ENCODE results near the gene KCNQ5.

KCNQ5 gene

DNA sequence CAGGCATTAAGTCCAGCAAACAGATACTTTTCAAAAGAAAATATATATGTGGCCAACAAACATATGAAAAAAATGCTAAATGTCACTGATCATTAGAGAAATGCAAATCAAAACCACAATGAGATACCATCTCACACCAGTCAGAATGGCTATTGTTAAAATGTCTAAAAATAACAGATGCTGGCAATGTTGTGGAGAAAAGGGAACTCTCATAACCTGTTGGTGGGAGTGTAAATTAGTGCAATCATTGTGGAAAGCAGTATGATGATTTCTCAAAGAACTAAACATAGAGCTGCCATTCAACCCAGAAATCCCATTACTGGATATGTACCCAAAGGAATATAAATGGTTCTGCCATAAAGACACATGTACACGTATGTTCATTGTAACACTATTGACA, 20.6 kb downstream of the KCNQ5 start:
- DNase-seq = no peak

DNA sequence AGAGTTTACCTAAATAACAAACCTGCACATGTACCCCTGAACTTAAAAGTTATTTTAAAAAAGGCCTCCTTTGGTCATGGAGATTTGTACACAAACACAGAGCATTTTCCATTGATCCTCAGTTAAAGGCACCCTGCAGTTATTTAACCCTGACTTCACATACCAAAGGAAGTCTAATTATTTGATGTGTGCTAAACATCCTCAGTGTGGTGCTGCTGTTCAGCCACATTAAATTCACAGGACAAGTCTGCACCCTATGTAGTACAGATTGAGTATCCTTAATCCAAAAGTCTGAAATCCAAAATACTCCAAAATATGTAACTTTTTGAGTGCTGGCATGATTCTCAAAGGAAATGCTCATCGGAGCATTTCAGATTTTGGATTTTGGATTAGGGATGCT, 21.4 kb downstream of the KCNQ5 start:
- no peak for DNase-seq

DNA sequence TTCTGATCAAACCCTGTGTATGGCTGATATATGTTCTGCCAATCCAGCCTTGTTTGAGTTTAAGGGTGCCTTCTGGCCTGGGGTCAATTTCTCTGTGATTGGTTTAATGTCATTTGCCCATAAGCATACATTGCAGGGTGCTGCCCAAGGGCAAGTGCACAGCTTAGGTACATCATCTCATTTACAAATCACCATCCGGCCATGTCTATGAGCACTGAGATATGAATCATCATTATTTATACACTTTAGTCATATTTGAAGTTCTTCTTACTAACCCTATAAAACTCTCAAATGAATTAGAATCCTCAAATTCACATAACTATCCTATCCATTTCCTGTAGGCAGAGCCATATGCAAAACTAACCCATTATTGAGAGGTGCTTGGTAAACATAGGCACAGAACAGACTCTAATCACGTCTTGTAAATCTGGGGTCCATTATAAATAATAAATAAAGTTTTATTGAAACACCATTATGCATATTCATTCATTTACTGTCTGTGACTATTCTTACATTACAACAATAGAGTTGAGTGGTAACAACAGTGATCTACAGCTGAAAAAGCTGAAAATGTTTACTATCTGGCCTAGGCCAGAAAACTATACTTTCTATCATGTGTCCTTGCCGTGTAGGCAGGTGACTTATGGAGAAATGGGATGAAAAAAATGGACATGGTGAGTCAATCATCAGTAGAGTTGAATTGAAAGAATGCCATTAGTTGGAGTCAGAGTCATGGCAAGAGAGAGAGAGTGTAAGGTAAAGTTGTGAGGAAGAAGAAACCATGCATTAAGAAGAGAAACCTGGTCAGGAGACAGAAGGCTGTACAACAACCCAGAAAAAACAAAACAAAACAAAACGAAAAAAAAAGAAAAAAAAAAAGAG, 25.0 kb downstream of the KCNQ5 start:
- no peak for DNase-seq

DNA sequence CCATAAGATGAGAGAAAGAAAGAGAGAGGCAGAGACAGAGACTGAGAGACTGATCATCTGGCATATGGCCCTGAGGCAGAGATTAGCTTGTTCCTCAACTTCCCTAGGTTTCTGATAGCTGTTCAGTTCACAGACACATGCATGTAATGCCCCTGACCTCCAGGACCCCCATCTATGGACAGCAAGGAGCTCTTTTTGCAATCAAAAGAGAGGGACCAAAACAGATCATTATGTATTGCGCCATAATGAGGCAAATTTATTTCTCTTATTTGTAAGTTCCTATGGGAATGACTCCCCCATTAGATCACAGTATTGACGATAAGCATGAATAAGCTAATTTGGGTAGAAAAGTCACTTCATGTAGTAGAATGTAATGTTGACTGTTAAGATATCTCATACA, 25.6 kb downstream of the KCNQ5 start:
- no peak for DNase-seq

DNA sequence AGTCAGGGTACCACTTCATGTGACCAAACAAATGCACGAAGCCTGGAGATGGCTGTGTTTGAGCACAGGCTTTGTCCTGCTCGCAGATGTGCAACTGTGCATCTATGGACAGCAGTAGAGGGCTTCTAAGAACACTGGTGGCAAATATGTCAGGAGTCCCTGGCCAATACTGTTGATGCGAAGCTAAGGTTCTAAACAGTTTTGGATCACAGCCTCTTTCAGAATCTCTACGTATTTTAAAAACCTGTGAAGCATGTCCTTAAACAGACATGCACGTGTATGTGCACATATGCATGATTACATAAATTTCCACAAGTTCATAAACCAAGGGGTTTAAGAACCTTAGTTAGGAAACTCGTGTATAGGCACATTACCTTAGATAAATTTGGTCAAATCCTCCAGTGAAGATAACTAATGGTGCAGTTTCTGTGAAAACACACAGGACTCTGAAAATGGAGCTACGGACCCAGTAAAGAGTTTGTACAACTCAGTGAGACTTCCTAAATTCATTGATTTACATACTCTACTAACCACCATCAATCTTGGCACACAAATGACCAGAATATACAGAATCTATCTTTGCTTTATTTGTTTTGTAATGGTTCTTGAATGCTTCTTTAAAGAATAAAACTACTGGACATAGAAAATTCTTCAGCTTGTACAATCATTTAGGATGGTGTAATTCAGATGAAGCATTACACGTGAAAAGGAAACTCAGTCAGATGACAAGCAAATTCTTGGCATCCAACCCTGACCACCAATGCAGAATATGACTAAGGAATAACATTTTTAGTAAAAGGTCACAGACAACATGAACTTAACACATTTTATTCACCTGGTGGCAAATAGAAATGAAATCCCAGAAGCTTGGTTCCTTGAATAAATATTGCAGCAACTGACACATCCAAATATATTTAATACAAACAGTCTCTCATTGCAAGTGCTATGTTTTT, 27.4 kb downstream of the KCNQ5 start:
- DNase-seq = no peak

DNA sequence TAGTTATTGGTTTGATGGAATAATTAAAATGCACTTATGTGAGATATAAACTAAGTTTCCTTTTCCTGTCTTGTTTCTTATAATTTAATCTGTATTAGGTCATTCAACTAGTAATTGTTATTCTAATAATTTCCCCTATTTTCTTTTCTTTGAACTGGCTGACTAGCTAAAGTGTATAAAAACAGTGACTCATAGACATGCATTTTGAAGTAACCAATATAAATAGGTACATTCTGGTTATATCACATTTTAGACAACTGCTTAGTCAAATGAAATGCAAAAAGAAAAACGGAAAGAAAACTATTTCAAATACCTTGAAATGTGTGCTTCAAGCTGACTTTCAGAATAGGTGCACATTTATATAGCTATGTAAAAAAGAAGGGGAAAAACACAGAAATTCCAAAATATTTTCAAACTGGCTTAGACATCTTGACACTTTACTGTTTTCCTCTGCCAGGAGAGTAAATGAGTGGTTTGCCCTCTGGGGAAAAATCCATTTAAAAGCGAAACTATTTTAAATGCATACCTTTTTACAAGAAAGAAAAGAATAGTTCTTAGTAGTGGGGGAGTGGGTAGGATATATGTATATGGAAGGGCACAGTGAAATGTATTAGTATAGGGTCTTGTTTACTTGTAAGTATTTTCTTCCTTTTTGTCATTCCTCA, 28.3 kb downstream of the KCNQ5 start:
- DNase-seq = no peak

DNA sequence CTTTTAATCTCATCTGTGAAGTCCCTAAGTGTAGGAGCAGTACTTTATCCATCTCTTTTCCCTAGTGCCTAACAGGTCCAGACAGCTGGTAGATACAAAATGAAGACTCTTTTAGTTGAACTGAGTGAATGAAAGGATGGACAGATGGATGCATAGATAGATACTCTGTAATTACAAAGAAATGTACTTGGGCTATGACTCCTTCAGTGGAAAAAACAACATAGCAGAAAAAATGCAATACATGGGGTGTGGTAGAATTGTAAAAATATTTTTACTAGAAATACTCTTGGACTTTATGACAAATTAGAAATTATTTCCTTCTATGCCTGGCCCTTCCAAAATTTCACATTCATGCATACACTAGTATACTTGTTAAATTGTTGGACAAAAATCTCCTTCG, 29.3 kb downstream of the KCNQ5 start:
- no peak for DNase-seq

DNA sequence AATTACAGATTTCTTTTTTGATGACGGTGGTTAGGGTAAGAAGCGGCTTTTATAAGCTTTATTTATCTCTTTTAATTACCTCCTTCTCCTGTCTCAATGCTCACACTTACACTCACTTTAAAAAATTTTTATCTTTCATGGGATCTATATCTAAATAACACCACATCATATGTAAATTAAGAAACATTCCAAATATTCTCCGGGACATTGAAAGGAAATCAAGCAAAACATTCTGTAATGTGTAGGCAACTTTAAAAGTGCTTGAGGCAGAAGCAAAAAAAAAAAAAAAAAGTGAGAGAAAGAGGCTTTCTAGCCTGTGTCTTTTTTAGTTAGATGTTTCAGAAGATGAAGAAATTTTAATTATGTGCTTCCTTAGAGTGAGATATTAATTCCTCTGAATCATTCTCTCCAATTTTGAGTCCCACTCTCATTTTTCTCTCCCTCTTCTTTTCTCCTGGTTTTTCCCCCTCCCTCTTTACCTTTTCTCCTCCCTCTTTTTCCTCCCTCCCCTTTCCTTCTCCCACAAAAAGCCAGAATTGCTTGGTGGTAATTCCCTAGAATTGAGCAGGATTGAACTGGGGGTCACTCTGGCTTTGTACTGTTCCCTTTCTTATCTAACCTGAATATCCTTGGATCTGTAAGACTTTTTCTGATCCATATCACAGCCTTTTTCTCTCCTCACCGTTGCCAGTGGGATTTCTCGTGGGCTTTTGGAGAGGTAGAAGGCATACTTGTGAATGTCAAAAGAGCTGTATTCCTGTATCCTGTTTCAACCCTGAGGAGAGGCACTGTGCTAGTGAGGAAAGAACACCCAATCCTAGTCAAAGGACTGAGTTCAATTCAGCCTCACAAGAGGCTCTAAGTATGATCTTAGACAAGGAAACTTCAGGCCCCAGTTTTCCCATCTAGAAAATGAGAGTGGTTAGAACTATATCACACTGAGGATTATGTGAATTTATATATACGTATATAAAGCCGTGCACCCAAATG, 30.4 kb downstream of the KCNQ5 start:
- DNase-seq = no peak

DNA sequence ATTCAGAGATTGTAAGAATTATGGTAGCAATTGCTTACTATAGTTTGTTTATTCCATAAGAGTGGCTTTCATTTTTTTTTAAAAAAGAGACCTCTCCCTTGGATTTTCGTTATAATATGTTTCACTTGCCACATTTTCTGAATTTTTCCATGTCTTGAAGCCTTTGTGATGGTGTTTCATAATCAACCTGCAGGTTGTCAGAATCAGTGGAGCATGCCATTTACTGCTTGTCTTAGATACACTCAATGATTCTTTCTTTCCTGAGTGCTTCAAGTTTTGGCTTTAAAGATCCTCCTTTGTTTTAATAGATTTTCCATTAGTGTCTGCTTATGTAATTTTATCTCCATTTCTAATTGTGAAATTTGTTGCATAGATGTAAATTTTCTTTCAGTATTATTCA, 31.2 kb downstream of the KCNQ5 start:
- DNase-seq = no peak

DNA sequence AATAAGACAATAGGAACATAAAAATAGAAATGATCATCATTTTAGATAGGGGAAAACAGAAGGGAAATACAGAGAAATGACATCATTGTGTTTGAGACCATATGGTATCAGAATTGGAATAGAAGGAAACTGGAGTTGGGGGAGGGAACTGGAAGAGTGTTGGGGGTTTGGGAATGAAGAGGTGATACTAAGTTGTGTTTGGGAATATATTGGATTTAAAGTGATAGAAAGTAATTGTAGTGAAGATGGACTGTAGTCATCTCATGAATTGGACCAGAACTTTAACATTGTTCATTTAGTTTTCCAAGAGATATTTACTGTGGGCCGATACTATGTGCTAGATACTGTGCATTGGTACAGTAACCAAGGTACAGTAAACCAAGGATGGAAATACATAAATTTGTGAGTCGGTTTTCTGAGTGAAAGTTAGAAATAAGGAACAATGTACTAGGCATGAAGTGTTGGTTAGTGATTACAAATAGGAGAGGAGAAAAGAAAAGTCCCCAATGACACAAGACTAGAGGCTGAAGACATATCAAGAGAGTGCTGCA, 32.3 kb downstream of the KCNQ5 start:
- no peak for DNase-seq

DNA sequence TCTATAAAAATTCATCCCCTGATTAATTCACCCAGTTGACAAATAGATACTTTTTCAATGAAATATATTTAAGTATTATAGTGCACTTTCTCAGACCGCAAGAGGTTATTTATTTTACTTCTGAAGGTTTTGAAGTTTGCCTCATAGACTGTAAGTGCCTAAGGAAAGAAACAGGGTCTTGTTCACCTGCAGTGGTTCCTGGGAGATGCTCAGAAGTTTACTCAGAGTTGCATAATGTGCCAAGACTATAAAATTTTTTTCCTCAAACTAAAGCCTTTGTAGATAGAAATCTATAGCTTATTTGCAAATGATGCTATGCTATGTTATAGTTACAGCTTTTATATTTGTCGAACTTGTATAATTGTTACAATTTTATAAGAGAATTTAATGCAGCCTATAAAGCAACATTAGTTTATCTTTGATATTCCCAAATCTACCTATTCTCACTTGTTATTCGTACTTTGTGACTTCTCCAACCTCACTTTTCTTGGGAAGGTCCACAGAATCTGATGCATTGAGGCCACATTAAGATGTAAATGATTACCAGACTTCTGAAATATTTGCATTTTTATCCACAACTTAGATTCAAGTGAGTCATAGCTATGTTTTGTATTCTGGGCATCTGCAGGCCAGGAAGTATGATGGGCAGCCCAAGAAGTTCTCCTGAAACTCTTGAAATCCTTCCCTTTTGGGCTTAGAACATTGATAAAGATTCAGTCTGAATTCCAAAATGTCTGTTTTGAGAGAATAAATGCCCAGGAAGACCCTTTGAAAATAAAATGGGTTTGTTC, 35.7 kb downstream of the KCNQ5 start:
- DNase-seq = no peak

DNA sequence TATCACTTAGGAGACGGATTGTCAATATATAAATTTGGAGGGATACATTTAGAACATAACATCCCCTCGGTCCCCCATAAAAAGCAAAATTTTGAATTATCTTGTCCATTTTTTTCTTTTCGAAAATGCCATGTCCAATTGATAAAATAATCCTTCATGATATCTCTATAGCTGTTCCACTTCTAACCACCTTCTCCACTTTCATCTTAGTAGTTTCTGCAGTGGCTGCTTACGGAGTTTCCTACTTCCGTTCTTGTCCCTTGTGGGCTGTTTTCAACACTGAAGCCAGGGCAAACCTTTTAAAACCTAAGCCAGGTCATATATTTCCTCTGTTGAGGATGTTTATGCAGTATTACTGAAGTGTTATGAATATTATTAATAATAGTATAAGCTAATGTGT, 37.9 kb downstream of the KCNQ5 start:
- no peak for DNase-seq

DNA sequence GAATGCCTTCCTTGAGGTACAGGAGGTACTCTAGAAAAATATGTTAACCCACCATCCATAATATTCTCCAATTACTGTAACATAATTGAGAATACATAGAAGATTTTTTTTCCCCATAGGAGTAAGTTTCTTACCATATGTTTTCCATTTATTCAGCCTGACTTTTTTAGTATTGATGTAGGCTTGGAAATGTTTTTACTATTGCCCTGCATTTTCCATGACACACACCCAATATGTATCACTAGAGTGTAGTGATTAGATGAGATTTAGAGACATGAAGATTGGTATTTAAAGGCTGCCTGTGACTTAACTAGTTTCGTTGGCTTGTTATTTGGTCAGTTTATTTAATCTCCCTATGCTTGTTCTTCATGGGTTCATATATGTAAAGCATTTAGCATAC, 39.5 kb downstream of the KCNQ5 start:
- no peak for DNase-seq

DNA sequence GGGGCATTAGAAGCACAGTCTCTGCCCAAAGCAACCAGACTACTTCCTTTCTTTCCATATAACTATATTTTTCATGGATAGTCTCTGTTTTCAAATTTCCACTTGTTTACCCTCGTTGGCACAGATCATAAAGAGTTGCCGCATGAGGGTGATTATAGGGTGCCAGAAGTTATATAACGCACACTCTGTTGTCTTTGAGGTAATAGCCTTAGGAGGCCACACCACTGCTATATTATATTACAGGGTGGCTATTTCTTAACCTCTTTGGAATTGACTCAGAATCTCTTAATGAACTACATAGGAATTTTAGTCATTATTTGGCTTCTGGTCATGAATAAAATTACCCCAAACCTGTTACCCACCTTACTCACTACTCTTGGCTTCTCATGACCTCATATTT, 43.7 kb downstream of the KCNQ5 start:
- no peak for DNase-seq

DNA sequence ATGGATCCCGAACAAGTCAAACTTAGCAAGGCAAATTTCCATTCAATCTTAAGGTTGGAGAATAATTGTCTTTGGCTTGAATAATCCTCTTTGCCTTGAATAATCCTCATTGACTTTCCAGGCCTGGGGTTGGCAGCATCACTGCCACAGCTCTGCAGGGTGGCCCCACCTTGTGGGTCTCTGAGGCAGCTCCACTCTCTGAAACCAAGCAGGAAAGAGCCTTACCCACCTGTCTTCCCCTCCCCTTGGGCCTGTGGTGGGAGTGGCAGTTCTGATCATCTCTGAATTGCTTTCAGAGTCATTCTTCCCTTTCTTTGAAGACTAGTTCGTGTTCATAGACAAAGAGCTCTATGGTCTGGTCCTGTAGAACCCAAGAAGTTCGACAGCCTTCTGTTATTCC, 47.5 kb downstream of the KCNQ5 start:
- no peak for DNase-seq

DNA sequence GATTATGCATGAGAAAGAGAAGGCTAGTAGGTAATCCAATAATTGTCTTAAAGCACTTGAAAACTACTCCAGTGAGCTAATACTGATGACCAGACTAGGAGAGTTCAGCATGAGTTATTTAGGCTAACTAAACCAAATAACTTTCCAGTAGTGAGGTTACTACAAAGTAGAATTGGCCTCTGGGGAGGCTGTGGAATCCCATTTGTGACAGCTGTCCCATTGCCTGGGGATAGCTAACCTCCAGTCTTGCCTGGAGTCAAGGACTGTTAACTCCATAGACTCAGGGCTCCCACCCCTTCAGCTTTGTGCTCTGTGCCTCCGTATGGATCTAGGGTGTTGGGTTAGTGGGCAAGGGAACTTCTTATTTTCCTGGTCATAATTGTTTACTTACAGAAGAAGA, 51.0 kb downstream of the KCNQ5 start:
- no peak for DNase-seq

DNA sequence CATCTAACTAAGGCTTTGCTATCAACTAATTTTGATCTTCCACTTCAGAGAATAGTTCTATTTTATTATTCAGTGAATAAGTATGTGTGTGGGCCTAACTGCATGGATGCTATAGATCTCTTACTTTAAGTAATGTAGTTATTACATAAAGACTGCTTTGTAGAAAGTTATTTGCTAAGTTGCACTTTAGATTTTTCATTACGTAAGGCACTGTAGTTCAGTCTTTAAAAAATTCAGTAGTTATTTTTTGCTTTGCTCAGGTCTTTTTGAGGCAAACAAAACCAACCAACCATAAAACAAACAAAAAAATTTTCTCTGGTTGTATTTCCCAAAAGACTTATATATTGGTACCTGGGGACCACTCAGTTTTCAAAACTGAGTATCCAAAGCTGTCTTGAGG, 53.0 kb downstream of the KCNQ5 start:
- DNase-seq = no peak

DNA sequence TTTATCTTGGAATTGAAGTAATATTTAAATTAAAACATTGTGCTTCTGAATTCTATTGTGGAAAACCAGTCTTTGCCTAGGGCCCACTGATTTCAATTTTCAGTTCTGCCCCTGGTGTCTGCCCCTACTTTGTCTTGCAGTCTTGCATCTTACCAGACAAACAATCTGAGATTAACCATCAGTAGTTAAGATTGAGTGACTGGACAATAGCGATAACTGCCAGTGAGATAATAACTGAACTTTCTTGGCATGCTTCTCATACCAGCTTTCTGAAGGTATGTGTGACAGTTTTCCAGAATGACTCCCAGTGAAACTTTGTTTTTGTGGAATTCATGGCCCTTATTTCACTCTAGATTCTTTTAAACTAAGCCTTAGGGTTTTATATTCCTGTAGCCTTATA, 53.5 kb downstream of the KCNQ5 start:
- no peak for DNase-seq

DNA sequence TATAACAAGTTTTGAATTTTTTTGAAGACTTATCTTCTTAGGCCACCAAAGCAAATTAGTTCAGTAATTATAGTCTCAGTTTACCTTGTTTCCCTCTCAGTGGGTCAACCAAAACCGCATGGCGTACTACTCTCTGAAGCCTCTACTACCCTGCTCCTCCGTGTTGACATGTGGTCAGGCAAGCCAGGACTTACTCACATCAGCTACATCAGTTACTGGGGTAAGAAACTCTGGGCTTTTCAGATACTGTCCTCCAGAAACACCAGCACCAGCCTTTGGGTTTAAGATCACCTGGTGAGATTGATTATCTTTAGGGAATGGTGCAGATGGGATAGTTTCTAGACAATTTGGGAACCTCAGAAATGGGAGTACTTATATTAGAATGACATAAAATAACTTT, 55.1 kb downstream of the KCNQ5 start:
- DNase-seq = no peak

DNA sequence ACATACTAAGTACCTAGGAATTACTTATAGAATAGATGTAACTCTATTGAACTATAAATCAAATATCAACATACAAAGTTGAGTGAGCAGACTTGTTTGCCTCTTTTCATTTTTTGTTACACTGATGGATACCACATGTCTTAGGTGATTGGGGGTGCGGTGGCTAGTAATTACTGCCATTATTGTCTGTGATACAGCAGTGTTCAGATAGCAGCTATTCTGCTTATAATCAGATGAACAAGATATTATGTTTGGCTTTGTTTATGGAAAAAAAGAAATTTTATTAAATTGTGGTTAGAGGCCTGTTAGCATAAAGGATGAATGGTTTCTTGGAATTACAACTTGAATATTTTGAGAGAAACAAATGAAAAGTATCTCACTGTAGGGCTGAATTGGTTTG, 55.9 kb downstream of the KCNQ5 start:
- DNase-seq = no peak

DNA sequence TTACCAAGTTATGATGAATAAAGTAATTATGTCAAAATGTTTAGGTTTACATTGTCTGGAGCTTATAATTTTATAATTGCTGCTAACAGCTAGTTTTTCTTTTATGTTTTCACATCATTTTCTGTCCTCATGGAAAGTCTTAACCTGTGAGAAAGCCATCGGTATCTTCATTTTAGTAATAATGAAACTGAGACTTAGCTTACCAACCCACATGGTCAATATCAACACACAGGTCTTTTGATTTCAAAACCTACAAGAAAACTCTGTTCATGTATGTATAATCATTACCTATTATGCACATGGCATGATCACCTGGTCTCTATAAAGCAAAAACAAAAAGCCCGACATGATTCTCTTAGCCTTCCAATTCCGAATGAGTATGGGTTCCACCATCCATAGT, 61.9 kb downstream of the KCNQ5 start:
- no peak for DNase-seq
